SK-MEL-5 (cell line): ENCODE results near the gene FOXN3. TPM values are rescaled to one million over a fixed set of nuclear protein-coding genes. Genes with fewer than 3 reads are reported as not detected.

Experiments
- DNase-seq: peaks from one replicate; pipeline ENCODE4 v3.0.0-alpha.2; 2016; ENCODE audit warnings: low read depth, low spot score
- in situ Hi-C: cut with HindIII; loops from 2 replicates; pipeline ENCODE4 v1.10.0; 2016; ENCODE audit warnings: low sequenced_read_pairs, high pct_unique_total_duplicates, low pct_unique_long_range_greater_than_20kb
- total RNA-seq: library from RNA; depleted of rRNA; stranded (reverse); fragments of >200 nt; shearing (Covaris generic); gene quantifications from 2 replicates; pipeline ENCODE4 v1.2.3, GENCODE V29; 2014

FOXN3 gene
- total RNA-seq, 1 experiment from 2014 or later, result 6.2 TPM

DNA sequence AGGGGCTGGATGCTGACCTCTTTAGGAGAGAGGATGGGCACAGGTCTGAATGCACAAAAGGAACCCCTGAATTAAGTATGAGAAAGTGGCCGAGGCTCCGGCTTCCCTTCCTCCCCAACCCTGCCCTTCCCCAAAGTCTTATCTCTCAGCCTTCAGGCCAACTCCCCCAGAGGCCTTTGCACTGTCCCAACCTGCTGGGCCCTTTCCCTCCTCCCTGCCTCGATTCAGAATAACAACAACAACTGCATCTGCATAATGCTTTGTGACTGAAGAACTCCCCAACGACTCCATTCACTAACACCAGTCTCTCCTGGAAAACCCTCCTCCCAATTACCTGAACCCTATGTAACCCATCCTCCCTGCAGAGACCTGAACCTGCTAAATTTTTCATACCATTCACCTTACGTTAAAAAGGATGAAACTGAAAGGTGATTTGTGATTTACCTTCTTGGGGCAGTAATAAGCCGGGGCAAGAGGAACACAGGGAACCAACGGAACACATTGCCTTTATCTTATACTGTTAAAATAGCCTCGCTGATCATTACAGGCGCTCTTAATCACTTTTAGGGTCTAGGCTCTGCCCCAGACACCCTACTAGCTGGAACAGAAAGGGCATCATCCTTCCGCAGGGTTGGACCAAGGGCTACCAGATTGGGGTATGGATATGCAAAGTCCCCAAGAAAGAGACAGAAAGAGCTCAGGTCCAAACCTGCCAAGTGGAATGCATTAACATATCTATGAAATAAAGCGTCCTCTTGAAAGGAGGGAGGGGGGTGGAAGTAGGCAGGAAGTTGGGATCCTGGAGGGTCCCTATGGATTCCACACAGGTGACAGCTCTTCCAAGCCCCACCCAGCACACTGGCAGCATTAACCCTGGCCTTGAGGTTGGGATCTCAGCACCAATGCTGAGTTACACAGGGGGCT, 24.2 kb upstream of the FOXN3 start:
- DNase-seq, result no peak
- in situ Hi-C loops, result no loop called here

DNA sequence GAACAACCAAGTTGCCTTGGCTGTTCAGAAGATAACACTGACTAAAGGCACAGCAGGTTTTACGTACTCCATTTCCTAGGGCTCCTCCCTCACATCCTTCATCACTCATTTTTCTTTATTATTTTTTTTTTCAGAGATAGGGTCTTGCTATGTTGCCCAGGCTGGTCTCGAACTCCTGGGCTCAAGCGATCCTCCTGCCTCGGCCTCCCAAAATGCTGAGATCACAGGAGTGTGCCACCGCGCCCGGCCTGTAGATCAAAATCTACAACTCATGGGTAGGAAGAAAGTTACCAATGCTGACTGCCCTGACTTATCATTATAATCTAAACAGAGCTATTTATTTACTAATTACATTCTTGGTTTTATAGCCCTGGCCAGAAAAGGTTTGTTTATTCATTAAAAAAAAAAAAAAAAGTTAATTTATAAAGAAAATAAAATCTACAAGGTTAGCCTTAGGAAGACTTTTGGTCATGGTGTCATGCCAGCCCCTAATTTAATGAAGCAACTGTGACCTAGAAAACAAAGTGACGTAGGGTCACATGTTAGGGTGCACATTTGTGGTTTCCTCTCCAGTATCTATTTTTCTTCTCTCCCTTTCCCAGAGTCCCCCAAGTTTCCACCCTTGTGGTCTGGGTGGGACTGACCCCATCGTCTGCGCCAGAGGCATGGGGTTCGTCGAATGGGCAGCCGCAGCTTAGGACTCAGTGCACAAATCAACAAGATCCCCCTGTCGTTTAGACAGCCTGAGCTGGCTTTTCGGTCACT, 19.0 kb upstream of the FOXN3 start:
- no peak for DNase-seq
- in situ Hi-C loops, result no loop called here

DNA sequence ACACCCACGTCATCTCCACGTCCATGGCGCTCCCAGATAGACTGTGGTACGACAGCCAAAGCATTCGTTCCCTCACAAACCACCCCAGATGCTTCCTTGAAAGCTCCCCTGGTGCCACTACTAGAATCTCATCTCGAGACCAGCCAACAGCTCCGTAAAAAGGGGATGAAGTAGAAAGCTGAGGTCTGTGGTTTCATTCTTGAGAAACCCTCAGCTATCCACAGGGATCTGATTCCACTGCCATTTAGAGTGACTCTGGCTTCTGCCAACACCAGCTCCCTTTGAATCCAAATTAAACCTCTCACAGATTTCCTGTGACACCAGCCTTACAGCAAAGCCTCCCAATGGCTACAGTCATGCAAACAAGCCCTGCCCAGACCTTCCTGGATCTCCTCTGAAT, 18.5 kb upstream of the FOXN3 start:
- in situ Hi-C loops, result no loop called here
- no peak for DNase-seq

DNA sequence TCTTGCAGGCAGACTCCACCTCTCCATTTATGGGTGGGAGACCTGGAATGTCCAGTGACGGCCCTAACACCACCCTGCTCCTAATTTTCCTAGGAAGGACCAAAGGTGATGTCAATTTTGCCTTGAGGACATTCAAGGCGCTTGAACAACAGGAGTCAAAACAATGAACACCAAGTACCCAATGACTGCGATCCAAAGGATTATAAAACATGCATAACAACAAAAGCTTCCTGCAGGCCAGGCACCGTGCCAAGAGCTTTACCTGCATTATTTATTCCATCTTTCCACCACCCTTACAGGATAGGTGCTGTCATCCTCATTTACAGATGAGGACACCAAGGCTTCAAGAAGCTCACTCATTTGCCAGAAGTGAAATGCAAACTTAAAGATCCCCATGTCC, 15.2 kb upstream of the FOXN3 start:
- no peak for DNase-seq

DNA sequence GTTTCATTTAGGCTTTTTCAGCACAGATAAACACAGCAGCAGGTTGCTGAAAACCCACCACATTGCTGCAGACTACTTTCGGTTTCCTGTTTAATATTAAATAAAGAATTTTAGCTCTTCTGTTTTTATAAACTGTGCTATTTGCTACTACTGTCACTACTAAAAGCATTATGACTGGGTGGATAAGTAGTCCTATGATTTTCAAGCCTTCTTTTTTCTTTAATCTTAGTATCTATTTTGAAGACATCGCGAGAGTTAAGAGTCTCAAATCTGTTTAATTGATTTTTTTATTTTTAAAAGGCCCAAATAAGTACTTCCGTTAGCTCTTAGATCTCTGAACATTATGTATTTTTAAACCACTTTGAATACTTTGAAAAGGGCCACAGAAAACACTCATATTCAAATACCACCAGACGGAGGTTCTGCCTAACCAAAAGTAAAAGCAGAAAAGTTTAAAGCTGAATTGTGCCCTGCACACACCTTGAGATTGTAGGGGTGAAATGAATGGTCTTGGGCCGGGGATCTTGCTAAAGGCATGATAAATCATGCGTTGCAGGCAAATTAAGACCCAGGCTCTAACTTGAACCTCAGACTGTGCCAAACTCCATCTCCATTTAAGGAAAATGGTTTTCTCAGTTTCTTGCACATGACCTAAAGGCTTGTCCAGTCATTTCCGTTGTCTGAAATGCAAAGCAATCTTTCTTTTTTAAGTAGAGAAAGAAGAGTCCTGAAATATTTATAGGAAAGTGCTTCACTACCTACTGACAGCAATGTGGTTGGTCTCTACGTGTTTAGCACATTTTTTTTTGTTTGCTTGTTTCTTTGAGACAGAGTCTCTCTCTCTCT, 13.6 kb upstream of the FOXN3 start:
- in situ Hi-C loops, result no loop called here
- no peak for DNase-seq

More for the DNA sequence above, 15.2 kb upstream of the FOXN3 start:
- in situ Hi-C loops, result no loop called here

DNA sequence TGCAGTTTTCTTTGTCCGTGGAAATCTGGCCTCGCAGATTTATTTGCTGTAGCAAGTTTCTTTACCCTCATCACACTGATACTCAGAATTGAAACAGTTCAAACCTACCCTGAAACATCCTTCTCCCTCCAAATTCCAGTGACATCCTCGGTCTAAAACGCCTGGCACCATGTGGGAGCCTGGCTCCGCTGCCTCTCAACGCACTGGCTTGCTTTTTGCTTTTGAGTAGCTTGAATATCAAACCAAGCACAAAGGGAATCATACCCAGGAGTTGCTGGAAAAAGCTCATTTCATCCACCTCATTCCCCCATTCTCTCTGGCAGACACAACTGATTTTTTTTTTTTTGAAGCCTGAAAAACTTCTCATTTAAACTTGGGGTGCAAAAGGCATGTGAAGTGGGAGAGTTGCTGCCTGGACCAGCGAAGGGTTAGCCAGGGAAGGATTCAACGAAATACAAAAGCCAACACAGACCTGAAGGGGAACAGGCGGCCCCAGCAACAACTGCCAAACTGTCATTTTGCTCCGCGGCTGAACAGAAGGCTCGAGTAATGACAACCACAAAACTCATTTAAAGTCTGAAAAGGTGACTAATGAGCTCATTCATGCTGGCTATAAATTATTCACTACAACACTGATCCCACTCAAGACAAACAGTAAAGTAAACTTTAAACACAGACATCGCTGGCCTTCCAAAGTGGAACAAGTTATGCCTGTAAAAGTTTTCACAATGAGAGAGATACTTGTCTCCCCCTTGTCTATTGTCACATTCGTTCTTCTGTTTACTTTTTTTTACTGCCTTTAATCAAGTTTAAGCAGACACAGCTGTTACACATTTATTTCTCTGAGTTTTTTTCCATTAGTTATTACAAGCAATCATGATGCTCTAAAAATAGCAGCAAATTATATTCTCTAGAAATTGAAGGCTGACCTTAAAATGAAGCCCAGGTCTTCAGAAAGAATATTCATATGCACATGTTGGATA, 12.5 kb upstream of the FOXN3 start:
- in situ Hi-C loops, result no loop called here
- DNase-seq, result no peak

DNA sequence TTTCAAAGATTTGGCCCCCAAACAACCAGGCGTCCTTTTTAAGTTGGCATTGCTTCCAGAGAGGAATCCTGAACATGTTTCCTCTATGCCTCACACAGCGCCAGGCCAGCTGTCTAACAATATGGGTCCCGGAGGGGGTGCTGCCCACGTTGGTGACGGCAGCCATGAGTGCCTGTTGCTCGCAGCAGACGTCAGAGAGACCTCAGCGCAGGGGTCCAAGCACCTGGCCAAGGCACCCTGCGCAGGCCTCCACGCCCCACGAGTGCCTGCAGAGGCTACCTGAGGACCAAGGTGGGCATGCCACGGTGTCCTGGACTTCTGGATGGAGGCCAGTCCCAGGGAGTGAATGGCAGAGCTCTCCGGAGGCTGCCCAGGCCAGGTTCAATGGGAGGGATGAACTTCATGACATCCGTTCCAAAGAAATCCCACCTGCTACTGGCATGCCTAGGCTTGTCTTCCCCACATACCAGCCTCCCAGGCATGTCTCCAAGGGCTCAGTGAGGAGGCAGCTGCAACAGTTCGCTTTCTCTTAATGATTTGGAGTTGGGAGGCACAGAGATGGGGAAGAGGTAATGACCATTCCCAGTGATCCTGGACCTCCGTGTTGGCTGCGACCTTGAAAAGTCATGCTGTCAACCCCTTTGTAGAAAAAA, 11.6 kb upstream of the FOXN3 start:
- DNase-seq, result no peak
- in situ Hi-C loops, result no loop called here

DNA sequence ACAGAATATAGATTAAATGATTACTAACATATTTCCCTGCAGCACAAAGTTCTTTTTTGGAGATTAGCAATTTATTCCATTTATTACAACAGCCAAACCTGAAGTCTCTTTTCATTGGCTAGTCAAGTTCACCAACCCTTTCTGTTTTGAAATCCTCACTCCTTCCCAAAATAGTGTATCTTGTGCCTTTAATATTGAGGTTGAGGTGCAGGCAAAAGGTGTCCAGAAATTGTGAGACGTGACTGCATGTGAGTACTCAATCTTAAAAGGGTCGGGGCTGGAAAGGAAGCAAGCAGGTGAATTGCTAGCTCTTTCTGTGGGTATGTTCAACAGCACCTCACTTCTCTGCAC, 11.1 kb upstream of the FOXN3 start:
- no peak for DNase-seq
- in situ Hi-C loops, result no loop called here

DNA sequence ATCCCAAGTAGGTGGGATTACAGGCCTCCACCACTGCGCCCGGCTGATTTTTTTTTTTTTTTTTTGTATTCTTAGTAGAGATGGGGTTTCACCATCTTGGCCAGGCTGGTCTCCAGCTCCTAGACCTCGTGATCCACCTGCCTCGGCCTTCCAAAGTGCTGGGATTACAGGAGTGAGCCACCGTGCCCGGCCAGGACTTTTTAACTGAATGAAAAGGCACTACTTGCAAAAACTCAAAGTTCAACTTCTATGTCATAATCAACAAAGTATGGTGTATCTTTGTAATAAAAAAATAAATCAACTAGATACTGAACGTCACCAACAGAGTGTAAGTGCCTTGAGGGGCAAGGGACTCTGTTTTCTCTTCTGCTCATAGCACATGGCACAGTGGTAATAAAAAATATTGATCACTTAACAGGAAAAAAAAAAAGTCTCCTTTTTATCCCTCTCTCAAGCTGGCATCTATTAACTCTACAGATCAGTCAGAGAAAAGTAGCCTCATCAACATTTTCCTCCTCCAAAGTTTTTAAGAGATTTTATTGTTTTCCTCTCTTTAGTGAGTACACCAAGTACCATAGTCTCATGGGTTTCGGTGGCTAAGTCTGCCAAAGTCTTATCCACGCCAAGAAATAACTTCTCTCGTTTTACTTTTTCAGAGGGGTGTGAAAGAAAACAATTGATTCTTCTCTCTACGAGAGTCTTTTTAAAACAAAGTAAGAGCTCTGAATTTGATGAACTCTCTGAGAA, 10.6 kb upstream of the FOXN3 start:
- no peak for DNase-seq
- in situ Hi-C loops, result no loop called here

DNA sequence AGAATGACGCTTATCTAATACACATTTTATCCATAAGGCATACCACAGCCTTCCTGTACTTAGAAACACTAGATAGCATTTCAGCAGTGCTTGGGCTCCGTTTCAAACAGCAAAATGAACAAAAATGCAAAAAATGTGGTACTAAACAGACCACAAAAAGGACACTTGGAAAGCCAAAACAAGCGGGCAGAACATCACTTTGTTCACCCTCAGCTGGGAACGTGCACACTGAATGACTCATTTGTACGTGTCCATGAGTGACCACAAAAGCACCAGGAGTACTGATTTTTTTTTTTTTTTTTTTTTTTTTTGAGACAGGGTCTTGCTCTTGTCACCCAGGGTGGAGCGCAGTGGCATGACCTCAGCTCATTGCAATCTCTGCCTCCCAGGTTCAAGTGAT, 8.9 kb upstream of the FOXN3 start:
- in situ Hi-C loops, result no loop called here

DNA sequence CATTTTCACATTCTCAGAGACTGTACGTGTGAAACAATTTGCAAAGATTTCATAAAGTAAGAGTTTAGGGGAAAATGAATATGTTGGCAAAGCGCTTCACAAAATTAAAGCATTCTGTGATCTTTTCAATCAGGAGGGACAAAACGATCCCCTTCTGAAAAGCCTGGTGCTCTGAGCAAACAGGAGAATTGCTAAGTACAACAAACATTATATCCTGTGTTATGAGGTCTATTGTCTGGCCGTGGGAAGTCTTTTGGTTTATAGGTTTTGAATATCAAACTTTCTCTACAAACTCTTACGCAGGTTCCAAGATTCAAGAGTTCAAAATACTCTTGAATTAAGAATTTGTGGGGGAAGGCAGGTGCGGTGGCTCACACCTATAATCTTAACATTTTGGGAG, 7.2 kb upstream of the FOXN3 start:
- in situ Hi-C loops, result no loop called here
- no peak for DNase-seq

More for the DNA sequence above, 8.9 kb upstream of the FOXN3 start:
- no peak for DNase-seq

DNA sequence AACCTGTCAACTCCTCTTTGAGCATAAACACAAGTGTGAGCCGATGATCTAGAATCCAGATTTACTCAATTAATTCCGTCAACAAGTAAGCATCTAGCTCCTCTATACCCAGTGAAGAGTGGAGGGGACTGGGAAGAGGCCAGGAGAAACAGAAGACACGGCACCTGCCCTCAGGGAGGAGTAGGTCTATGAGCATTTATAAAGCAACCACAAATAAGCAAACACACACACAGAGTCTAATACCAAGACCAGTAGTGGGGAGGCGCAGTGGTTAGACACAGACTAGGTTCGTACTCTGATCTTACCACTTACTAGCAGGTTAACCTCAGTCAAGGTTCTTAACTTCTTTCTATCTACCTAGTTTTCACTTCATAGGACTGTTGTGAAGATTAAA, 5.9 kb upstream of the FOXN3 start:
- in situ Hi-C loops, result no loop called here
- DNase-seq, result no peak

DNA sequence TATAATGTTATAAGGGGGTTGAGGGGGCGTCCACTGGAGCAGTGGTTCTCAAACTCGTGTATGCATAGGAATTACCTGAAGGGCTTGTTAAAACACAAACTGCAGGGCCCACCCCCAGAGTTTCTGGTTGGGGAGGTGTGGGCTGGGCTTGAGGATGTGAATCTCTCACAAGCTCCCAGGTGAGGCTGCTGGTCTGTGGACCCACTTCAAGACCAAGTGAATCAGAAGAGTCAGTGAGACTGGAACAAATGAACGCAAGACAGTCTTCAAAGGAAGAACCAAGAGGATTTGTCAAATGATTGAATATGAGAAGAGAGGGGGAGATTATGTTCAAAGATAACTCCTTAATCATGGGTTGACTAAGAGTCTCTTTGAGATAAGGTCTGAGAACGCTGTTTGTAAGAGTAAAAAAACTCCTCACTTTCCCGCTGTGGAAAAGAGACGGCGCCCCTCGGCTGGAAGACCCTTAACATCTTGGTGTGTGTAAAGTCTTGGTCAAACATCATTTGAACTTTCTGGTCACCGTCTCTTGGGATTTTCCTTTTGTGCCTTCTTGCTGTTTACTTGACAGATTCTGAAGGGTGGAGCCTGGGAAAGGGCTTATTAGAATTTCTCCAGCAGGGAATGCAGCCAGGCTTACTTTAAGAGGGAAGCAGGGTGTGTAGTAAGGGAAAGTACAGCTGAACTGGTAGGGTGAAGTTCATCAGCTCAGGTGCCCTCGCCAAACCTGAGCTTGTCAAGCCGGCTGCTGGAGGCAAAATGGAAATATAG, 5.3 kb upstream of the FOXN3 start:
- DNase-seq, result no peak
- in situ Hi-C loops, result no loop called here

DNA sequence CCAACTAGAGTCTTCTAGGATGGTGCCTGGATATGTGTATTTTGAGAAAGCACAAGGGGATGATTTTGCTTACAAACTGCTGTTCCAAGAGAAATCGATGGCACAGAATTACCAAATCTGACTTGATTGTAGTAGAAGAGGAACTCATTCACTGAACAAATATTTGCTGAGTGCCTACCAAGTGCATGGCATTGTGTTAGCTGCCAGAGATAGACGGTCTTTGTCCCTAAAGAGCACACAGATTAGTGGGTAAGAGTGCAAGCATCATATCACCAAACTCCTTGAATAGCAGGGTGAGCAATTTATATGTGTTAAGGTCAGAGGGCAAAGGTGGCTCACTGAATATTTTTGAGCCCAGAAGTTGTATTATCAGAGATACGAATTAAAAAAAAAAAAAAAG, 3.5 kb upstream of the FOXN3 start:
- in situ Hi-C loops, result no loop called here

DNA sequence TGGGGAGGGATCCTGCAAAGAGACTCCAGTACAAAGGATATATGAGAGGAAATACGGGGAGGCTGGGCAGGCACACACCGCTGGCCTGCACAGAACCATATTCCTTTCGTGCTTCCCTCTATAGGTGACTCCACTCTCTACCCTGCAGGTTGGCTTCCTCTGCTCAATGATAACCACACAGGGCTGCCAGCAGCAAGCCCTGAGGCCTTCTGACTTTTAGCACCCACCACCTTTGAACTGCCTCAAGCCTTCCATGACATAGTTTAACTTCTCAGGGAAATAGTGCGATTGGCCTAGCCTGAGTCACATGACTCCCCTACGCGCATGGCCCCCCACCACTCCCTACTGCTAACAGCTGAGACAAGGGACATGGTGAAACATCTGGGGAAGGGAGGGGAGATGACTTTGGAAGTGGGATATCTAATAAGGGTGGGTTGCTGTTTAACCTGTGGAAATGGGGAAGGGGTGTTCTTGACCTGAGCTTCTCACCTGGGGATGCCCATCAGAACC, 3.0 kb upstream of the FOXN3 start:
- in situ Hi-C loops, result no loop called here
- DNase-seq, result no peak

More for the DNA sequence above, 3.5 kb upstream of the FOXN3 start:
- DNase-seq, result no peak
